ENCODE data around the gene PPP1R8.

Gene PPP1R8

GRCh38 chr1:27894521-27894920 lies 63.9 kb downstream of the PPP1R8 start:
- DNase-seq (ENCODE audit: low spot score) = no peak
